H1 (cell line): ENCODE measurements around the gene TAS2R38. TPM values are rescaled to one million over a fixed set of nuclear protein-coding genes. Genes with fewer than 3 reads are reported as not detected.

Experiments used
- CTCF ChIA-PET: fragments of 300-600 bp; sonication (Branson Sonifier 250); formaldehyde crosslinking; loops from one replicate; lab custom pipeline; 2021; ENCODE audit not compliant: partially characterized antibody; lab: Charles Lee
- POLR2A ChIA-PET: fragments of 300-600 bp; sonication (Branson Sonifier 250); formaldehyde crosslinking; loops from one replicate; lab custom pipeline; 2021; ENCODE audit warnings: inconsistent platforms; ENCODE audit not compliant: partially characterized antibody; lab: Charles Lee
- DNase-seq, 2 experiments: peaks; one replicate each; pipeline versions ENCODE4 v3.0.0 to v3.0.0-alpha.2; 2010 to 2022; ENCODE audit warnings: low spot score in 2 of 2, low read depth in 1 of 2, mixed read lengths in 1 of 2
- FAIRE-seq: peaks from 2 replicates; lab custom pipeline; 2011; peaks lifted over from hg19 to GRCh38; lab: Jason Lieb, UNC
- H2AFZ ChIP-seq: 2 replicates; pipeline ENCODE4 v1.8.1; 2012; ENCODE audit warnings: low read length, inconsistent platforms
- H2AK5ac ChIP-seq: 2 replicates; pipeline ENCODE4 v1.6.1; 2013; ENCODE audit warnings: low read depth, low read length
- H2BK120ac ChIP-seq: replicated peaks from 2 replicates; pipeline ENCODE3; 2013; ENCODE audit warnings: low read depth, low read length, inconsistent platforms
- H2BK12ac ChIP-seq: 2 replicates; pipeline ENCODE4 v1.6.1; 2013; ENCODE audit warnings: low read depth, low read length
- H2BK15ac ChIP-seq: 2 replicates; pipeline ENCODE4 v1.6.1; 2013; ENCODE audit warnings: low read length
- H2BK20ac ChIP-seq: 2 replicates; pipeline ENCODE4 v1.6.1; 2013; ENCODE audit warnings: low read length
- H2BK5ac ChIP-seq: 2 replicates; pipeline ENCODE4 v1.6.1; 2013; ENCODE audit warnings: low read depth, low read length
- H3K14ac ChIP-seq: 2 replicates; pipeline ENCODE4 v1.6.1; 2013; ENCODE audit warnings: inconsistent platforms; ENCODE audit not compliant: insufficient read length
- H3K18ac ChIP-seq: 2 replicates; pipeline ENCODE4 v1.6.1; 2013; ENCODE audit warnings: low read length; ENCODE audit errors: extremely low read depth
- H3K23ac ChIP-seq: 2 replicates; pipeline ENCODE4 v1.6.1; 2013; ENCODE audit warnings: inconsistent platforms; ENCODE audit not compliant: insufficient read length
- H3K23me2 ChIP-seq: 2 replicates; pipeline ENCODE4 v1.6.1; 2013; ENCODE audit warnings: low read depth, low read length
- H3K27ac ChIP-seq: 2 replicates; pipeline ENCODE4 v1.6.1; 2011; ENCODE audit warnings: low read depth, low read length, inconsistent platforms
- H3K27me3 ChIP-seq, 4 experiments: replicated peaks in 1 of 4; 1 replicate in 1 of 4; 2 replicates in 3 of 4; pipeline versions ENCODE4 v1.6.1 to v1.8.1; 2011 to 2013; ENCODE audit warnings: low read length in 3 of 4, mild to moderate bottlenecking in 3 of 4, inconsistent platforms in 2 of 4, mixed read lengths in 2 of 4, moderate library complexity in 1 of 4; ENCODE audit not compliant: control insufficient read depth in 3 of 4, insufficient read depth in 3 of 4; ENCODE audit errors: extremely low read depth in 1 of 4
- H3K36me3 ChIP-seq, 4 experiments: 2 replicates each; pipeline versions ENCODE4 v1.6.1 to v1.8.1; 2011 to 2013; ENCODE audit warnings: mild to moderate bottlenecking in 4 of 4, low read length in 3 of 4, moderate library complexity in 2 of 4, control low read depth in 1 of 4, inconsistent platforms in 1 of 4; ENCODE audit not compliant: insufficient read depth in 4 of 4, control insufficient read depth in 2 of 4
- H3K4ac ChIP-seq: replicated peaks from 2 replicates; pipeline ENCODE3; 2013; ENCODE audit warnings: low read length, low read depth, mixed read lengths, inconsistent platforms; ENCODE audit not compliant: insufficient read length
- H3K4me1 ChIP-seq, 4 experiments: replicated peaks in 1 of 4; 1 replicate in 1 of 4; 2 replicates in 3 of 4; pipeline versions ENCODE4 v1.6.1 to v1.8.1; 2011 to 2013; ENCODE audit warnings: low read length in 3 of 4, inconsistent platforms in 2 of 4, mixed read lengths in 1 of 4; ENCODE audit not compliant: insufficient read depth in 4 of 4, control insufficient read depth in 3 of 4
- H3K4me2 ChIP-seq, 2 experiments: 2 replicates each; pipeline versions ENCODE4 v1.6.1 to v1.8.1; 2011 to 2013; ENCODE audit warnings: low read depth in 2 of 2, low read length in 2 of 2, control low read depth in 1 of 2, inconsistent platforms in 1 of 2, mild to moderate bottlenecking in 1 of 2; ENCODE audit not compliant: insufficient read depth in 1 of 2
- H3K4me3 ChIP-seq, 4 experiments: fragments of 200-600, 300-600 bp in 1 of 4; sonication (generic), shearing (Covaris generic), sonication (Bioruptor Twin) in 1 of 4; 2 replicates each; pipeline versions ENCODE4 v1.5.1 to v1.8.1; 2011 to 2016; ENCODE audit warnings: low read length in 4 of 4, low read depth in 3 of 4, control low read depth in 2 of 4, inconsistent platforms in 2 of 4, mild to moderate bottlenecking in 2 of 4, mixed read lengths in 1 of 4, moderate library complexity in 1 of 4; ENCODE audit not compliant: insufficient read depth in 2 of 4; ENCODE audit errors: extremely low read depth in 1 of 4
- H3K56ac ChIP-seq: replicated peaks from 2 replicates; pipeline ENCODE3; 2013; ENCODE audit warnings: low read depth, mild to moderate bottlenecking, mixed read lengths, low read length, inconsistent platforms; ENCODE audit not compliant: insufficient read length
- H3K79me1 ChIP-seq: 2 replicates; pipeline ENCODE4 v1.6.1; 2013; ENCODE audit warnings: low read depth, low read length, control low read depth
- H3K79me2 ChIP-seq, 2 experiments: 2 replicates each; pipeline versions ENCODE4 v1.6.1 to v1.8.1; 2012 to 2013; ENCODE audit warnings: low read length in 2 of 2, mild to moderate bottlenecking in 2 of 2, inconsistent platforms in 1 of 2; ENCODE audit not compliant: insufficient read depth in 2 of 2, control insufficient read depth in 1 of 2
- H3K9ac ChIP-seq, 4 experiments: replicated peaks in 1 of 4; 1 replicate in 1 of 4; 2 replicates in 3 of 4; pipeline versions ENCODE4 v1.6.1 to v1.8.1; 2011 to 2013; ENCODE audit warnings: low read depth in 3 of 4, low read length in 3 of 4, control low read depth in 2 of 4, mild to moderate bottlenecking in 2 of 4, moderate library complexity in 2 of 4, inconsistent platforms in 1 of 4; ENCODE audit errors: extremely low read depth in 1 of 4
- H3K9me3 ChIP-seq, 2 experiments: 2 replicates each; pipeline versions ENCODE4 v1.6.1 to v1.8.1; 2012 to 2013; ENCODE audit warnings: mild to moderate bottlenecking in 2 of 2, moderate library complexity in 2 of 2, control low read depth in 1 of 2, inconsistent platforms in 1 of 2, low read depth in 1 of 2, low read length in 1 of 2, mixed read lengths in 1 of 2; ENCODE audit not compliant: insufficient read depth in 2 of 2
- H4K20me1 ChIP-seq, 2 experiments: replicated peaks in 1 of 2; 2 replicates each; pipeline versions ENCODE3 to v1.8.1; 2011 to 2013; ENCODE audit warnings: inconsistent platforms in 2 of 2, low read length in 2 of 2, mild to moderate bottlenecking in 1 of 2; ENCODE audit not compliant: insufficient read depth in 2 of 2, control insufficient read depth in 1 of 2
- H4K5ac ChIP-seq: 2 replicates; pipeline ENCODE4 v1.6.1; 2013; ENCODE audit warnings: low read length, low read depth, mixed read lengths, inconsistent platforms; ENCODE audit not compliant: insufficient read length
- H4K8ac ChIP-seq: 2 replicates; pipeline ENCODE4 v1.8.0; 2013; ENCODE audit warnings: mild to moderate bottlenecking, moderate library complexity, low read length, inconsistent platforms; ENCODE audit not compliant: insufficient read depth; ENCODE audit errors: extremely low read depth
- H4K91ac ChIP-seq: replicated peaks from 2 replicates; pipeline ENCODE3; 2013; ENCODE audit warnings: low read length, mixed read lengths, inconsistent platforms; ENCODE audit not compliant: insufficient read length
- BRCA1 ChIP-seq: IDR thresholded peaks from 2 replicates; pipeline ENCODE4 v1.6.1; 2012; ENCODE audit warnings: low read depth, low read length, improper control_type of control experiment
- CBX8 ChIP-seq: fragments of 300-800, 300-1000 bp; sonication (generic); IDR thresholded peaks from 2 replicates; pipeline ENCODE4 v1.7.1; 2016; ENCODE audit warnings: low read depth, low read length, borderline replicate concordance
- CHD1 ChIP-seq: IDR thresholded peaks from 2 replicates; pipeline ENCODE4 v1.6.1; 2012; ENCODE audit warnings: low read depth, low read length, improper control_type of control experiment
- CREB1 ChIP-seq: IDR thresholded peaks from 2 replicates; pipeline ENCODE4 v1.6.1; 2012; ENCODE audit warnings: inconsistent platforms
- EGR1 ChIP-seq: IDR thresholded peaks from 2 replicates; pipeline ENCODE4 v1.6.1; 2011; ENCODE audit warnings: low read depth, low read length, borderline replicate concordance
- EP300 ChIP-seq, 2 experiments: IDR thresholded peaks; 1 replicate in 1 of 2; 2 replicates in 1 of 2; pipeline ENCODE4 v1.6.1; 2011 to 2012; ENCODE audit warnings: low read depth in 2 of 2, low read length in 2 of 2, mild to moderate bottlenecking in 2 of 2, borderline replicate concordance in 1 of 2, inconsistent platforms in 1 of 2, moderate library complexity in 1 of 2
- EZH2 ChIP-seq: fragments of 200-600 bp; sonication (generic); IDR thresholded peaks from 2 replicates; pipeline ENCODE4 v1.7.1; 2012; ENCODE audit warnings: low read depth, mild to moderate bottlenecking, moderate library complexity, low read length, inconsistent platforms; ENCODE audit not compliant: severe bottlenecking
- POLR2A ChIP-seq, 2 experiments: IDR thresholded peaks; 1 replicate in 1 of 2; 2 replicates in 1 of 2; pipeline ENCODE4 v1.6.1; 2011; ENCODE audit warnings: low read depth in 2 of 2, low read length in 2 of 2, mild to moderate bottlenecking in 2 of 2; ENCODE audit errors: control extremely low read depth in 1 of 2
- RBBP5 ChIP-seq: IDR thresholded peaks from 2 replicates; pipeline ENCODE4 v1.7.1; 2012; ENCODE audit warnings: low read depth, mild to moderate bottlenecking, inconsistent platforms, low read length, moderate library complexity, borderline replicate concordance
- SIN3A ChIP-seq, 2 experiments: IDR thresholded peaks in 1 of 2; conservative IDR thresholded peaks in 1 of 2; 2 replicates each; pipeline ENCODE4 v1.6.1; 2011 to 2012; ENCODE audit warnings: low read length in 2 of 2, improper control_type of control experiment in 1 of 2, low read depth in 1 of 2, mild to moderate bottlenecking in 1 of 2
- SIX5 ChIP-seq: IDR thresholded peaks from 2 replicates; pipeline ENCODE4 v1.6.1; 2011; ENCODE audit warnings: mild to moderate bottlenecking, low read depth, low read length
- SP4 ChIP-seq: IDR thresholded peaks from 2 replicates; pipeline ENCODE4 v1.6.1; 2012; ENCODE audit warnings: low read length, inconsistent platforms
- YY1 ChIP-seq: IDR thresholded peaks from 2 replicates; pipeline ENCODE4 v1.6.1; 2011; ENCODE audit warnings: low read depth, mild to moderate bottlenecking, low read length
- WGBS, 2 experiments: shearing (Covaris generic) in 1 of 2; methylation state at CpG; one replicate each; pipeline versions ENCODE4 v1.1.6 to v1.1.7; 2013 to 2015; ENCODE audit warnings: low lambda C conversion rate in 2 of 2, mixed read lengths in 2 of 2, inconsistent platforms in 1 of 2, low coverage in 1 of 2, missing lambda C conversion rate in 1 of 2; ENCODE audit not compliant: insufficient replicate concordance in 2 of 2, insufficient coverage in 1 of 2, insufficient read length in 1 of 2; ENCODE audit errors: extremely low coverage in 1 of 2, missing lambda C conversion rate in 1 of 2; 5-methylcytosine and 5-hydroxymethylcytosine counted together
- polyA plus RNA-seq, 7 experiments: library from polyadenylated mRNA; depleted of rRNA in 3 of 7; stranded (reverse) in 5 of 7; unstranded in 2 of 7; fragments of >200 nt in 5 of 7; fragments of 200-250 nt in 2 of 7; gene quantifications; 1 replicate in 5 of 7; 2 replicates in 1 of 7; 4 replicates in 1 of 7; pipeline versions ENCODE4 v1.2.1 to v1.2.3, GENCODE V29; 2011 to 2013; ENCODE audit warnings: missing spikeins in 2 of 7, mixed read lengths in 2 of 7
- total RNA-seq: library from RNA; stranded (reverse); fragmentation: NEBNext Ultra II Directional; extraction: Animal tissue kit (Norgen Biotek cat#: 25700); gene quantifications from 2 replicates; pipeline ENCODE4 v1.2.1, GENCODE V29; 2021

TAS2R38 gene
- total and polyA plus RNA-seq, 2 of the 8 experiments (the other 6 are each of a cell fraction or from before 2014, with no cell fraction given): 0.11 TPM; not detected in 1

DNA sequence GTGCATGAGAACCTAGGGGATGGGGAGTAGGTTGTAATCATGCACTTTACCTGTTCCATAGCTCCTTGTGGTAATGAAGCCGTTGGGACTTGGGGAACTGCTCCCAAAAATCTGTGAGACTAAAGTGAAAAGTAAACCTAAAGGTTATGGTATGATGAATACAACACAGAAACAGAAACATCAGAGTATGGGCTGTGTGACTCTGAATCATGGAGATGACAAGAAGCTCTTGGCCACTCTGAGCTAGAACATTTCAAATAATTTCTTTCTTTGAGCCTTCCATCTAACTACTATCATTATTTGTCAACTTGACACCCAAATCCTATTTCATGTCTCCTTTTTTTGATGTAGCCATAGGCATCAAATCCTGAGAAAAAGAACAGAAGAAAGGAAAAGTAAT is 29.7 kb downstream of the TAS2R38 start:
- no peak overlapping the region for H2BK5ac ChIP-seq
- no peak overlapping the region for H3K4me2 ChIP-seq
- FAIRE-seq (no peak), DNase-seq (no peak)
- WGBS, 2 experiments: 88% methylated on average over 1 of the region's 1 CpG; no CpG with 5 or more reads in 1 of the 2 experiments
- H3K4me3 ChIP-seq: no peak overlapping the region
- H4K5ac ChIP-seq: no peak overlapping the region
- ChIA-PET POLR2A (no interaction called here), CTCF (no interaction called here)
- H3K18ac ChIP-seq: no peak overlapping the region
- H2BK20ac ChIP-seq: no peak overlapping the region
- H2AK5ac ChIP-seq: no peak overlapping the region
- H3K23me2 ChIP-seq: no peaks in the 10 kb centered on the region
- no peaks in the 10 kb centered on the region for H3K27me3 ChIP-seq
- no peaks in the 10 kb centered on the region for H3K36me3 ChIP-seq
- no peak overlapping the region for H2AFZ ChIP-seq
- no peaks in the 10 kb centered on the region for H3K4me1 ChIP-seq
- no peaks in the 10 kb centered on the region for H3K79me1 ChIP-seq
- H2BK15ac ChIP-seq: no peak overlapping the region
- H4K91ac ChIP-seq: no peak overlapping the region
- no peaks in the 10 kb centered on the region for H4K20me1 ChIP-seq
- no peak overlapping the region for H3K56ac ChIP-seq
- H3K23ac ChIP-seq: no peak overlapping the region
- no peak overlapping the region for H2BK12ac ChIP-seq
- no peaks in the 10 kb centered on the region for H3K79me2 ChIP-seq
- H3K27ac ChIP-seq: no peak overlapping the region
- no peak overlapping the region for H4K8ac ChIP-seq
- no peak overlapping the region for H3K14ac ChIP-seq
- H2BK120ac ChIP-seq: no peak overlapping the region
- H3K9me3 ChIP-seq: no peaks in the 10 kb centered on the region
- H3K4ac ChIP-seq: no peak overlapping the region
- H3K9ac ChIP-seq: no peak overlapping the region
- TF ChIP-seq EGR1 (no peak), SIX5 (no peak), BRCA1 (no peak), CHD1 (no peak), EP300 (IDR thresholded peaks at IDR 0.05; ENCODE audit: borderline replicate concordance in 1 of 2, low read depth in 2 of 2, low read length in 2 of 2) (no peak), CBX8 (no peak), CREB1 (no peak), RBBP5 (no peak), YY1 (no peak), EZH2 (no peak), SP4 (no peak), POLR2A (IDR thresholded peaks at IDR 0.05; ENCODE audit: control extremely low read depth in 1 of 2, low read depth in 2 of 2, low read length in 2 of 2) (no peak), SIN3A (conservative IDR thresholded peaks at IDR 0.05 in 1 of 2, IDR thresholded peaks at IDR 0.05 in 1 of 2; ENCODE audit: low read depth in 1 of 2, low read length in 2 of 2) (no peak)
